OCI-LY7 (cell line): Measurements from ENCODE around the gene LZTR1. TPM values are rescaled to one million over a fixed set of nuclear protein-coding genes. Genes with fewer than 3 reads are reported as not detected.

Source experiments
- BruUV-seq: library from RNA; stranded (reverse); fragments of 400-500 nt; replicated peaks from 2 replicates; lab custom pipeline; 2021; lab: Mats Ljungman, UMichigan
- CTCF ChIA-PET: fragments of 300-600 bp; sonication (Branson Sonifier 250); formaldehyde crosslinking; loops from one replicate; lab custom pipeline; 2022; ENCODE audit warnings: antibody characterized with exemption; ENCODE audit not compliant: unreplicated experiment; lab: Charles Lee
- POLR2A ChIA-PET: fragments of 300-600 bp; sonication (Branson Sonifier 250); formaldehyde crosslinking; loops from one replicate; lab custom pipeline; 2022; ENCODE audit warnings: antibody characterized with exemption; lab: Charles Lee
- DNase-seq: peaks from one replicate; pipeline ENCODE4 v3.0.0-alpha.2; 2015; ENCODE audit warnings: low spot score
- H2AFZ ChIP-seq: fragments of 200-600 bp; sonication (generic), shearing (Covaris generic); 2 replicates; pipeline ENCODE4 v1.6.1; 2014; ENCODE audit warnings: mild to moderate bottlenecking, antibody characterized with exemption, low read length, moderate library complexity
- H3K27ac ChIP-seq: fragments of 200-600 bp; sonication (generic); 2 replicates; pipeline ENCODE4 v1.5.1; 2014; ENCODE audit warnings: mixed run types, low read depth, mild to moderate bottlenecking, moderate library complexity, low read length, inconsistent platforms; ENCODE audit not compliant: poor library complexity, severe bottlenecking
- H3K36me3 ChIP-seq: fragments of 200-600 bp; sonication (generic); 2 replicates; pipeline ENCODE4 v1.6.1; 2014; ENCODE audit warnings: mild to moderate bottlenecking, antibody characterized with exemption, low read length, moderate library complexity, mixed read lengths; ENCODE audit not compliant: insufficient read depth
- H3K4me1 ChIP-seq: fragments of 200-600 bp; sonication (generic); 2 replicates; pipeline ENCODE4 v1.5.1; 2014; ENCODE audit warnings: mild to moderate bottlenecking, low read length; ENCODE audit not compliant: insufficient read depth, poor library complexity, severe bottlenecking
- H3K4me2 ChIP-seq: fragments of 200-600 bp; sonication (generic); 2 replicates; pipeline ENCODE4 v1.6.1; 2014; ENCODE audit warnings: mild to moderate bottlenecking, low read length
- H3K4me3 ChIP-seq: fragments of 200-600 bp; sonication (generic); 2 replicates; pipeline ENCODE4 v1.5.1; 2014; ENCODE audit warnings: mild to moderate bottlenecking, low read depth, low read length; ENCODE audit not compliant: poor library complexity, severe bottlenecking
- H3K79me2 ChIP-seq: fragments of 200-600 bp; sonication (generic); 2 replicates; pipeline ENCODE4 v1.6.1; 2016; ENCODE audit warnings: low read depth, mild to moderate bottlenecking, low read length, moderate library complexity, mixed read lengths; ENCODE audit not compliant: insufficient read depth
- H3K9me2 ChIP-seq: fragments of 200-600 bp; sonication (generic); 2 replicates; pipeline ENCODE4 v1.6.1; 2016; ENCODE audit warnings: mild to moderate bottlenecking, low read length, mixed read lengths; ENCODE audit not compliant: insufficient read depth
- H3K9me3 ChIP-seq: fragments of 200-600 bp; sonication (generic); 2 replicates; pipeline ENCODE4 v1.6.1; 2014; ENCODE audit warnings: mild to moderate bottlenecking, mixed run types, low read length, mixed read lengths
- H4K20me1 ChIP-seq: fragments of 200-600 bp; sonication (generic); 2 replicates; pipeline ENCODE4 v1.6.1; 2014; ENCODE audit warnings: mild to moderate bottlenecking, antibody characterized with exemption, low read length, moderate library complexity, mixed read lengths; ENCODE audit not compliant: insufficient read depth
- EZH2phosphoT487 ChIP-seq: fragments of 200-600 bp; sonication (generic); IDR thresholded peaks from 2 replicates; pipeline ENCODE4 v1.6.1; 2018; ENCODE audit warnings: low read depth, borderline replicate concordance, mild to moderate bottlenecking, mixed run types, antibody characterized with exemption, low read length, moderate library complexity, mixed read lengths
- intact Hi-C: fragments of 100-400 bp; cut with micrococcal nuclease; formaldehyde crosslinking; loops from one replicate; pipeline ENCODE4 v1.10.0; 2022; ENCODE audit not compliant: unreplicated experiment
- total RNA-seq, 2 experiments: library from RNA; depleted of rRNA in 1 of 2; stranded (reverse); fragments of >200 nt in 1 of 2; shearing (Covaris generic) in 1 of 2; gene quantifications; 2 replicates each; pipeline ENCODE4 v1.2.3, GENCODE V29; 2014 to 2022
- TF ChIP-seq, protein P1 (sequence below): fragments of 200-600 bp; sonication (generic); conservative IDR thresholded peaks from 2 replicates; pipeline ENCODE4 v1.5.1; 2014; ENCODE audit warnings: mild to moderate bottlenecking, antibody characterized with exemption, low read length, moderate library complexity, mixed read lengths

Gene LZTR1
- total RNA-seq, 2 experiments from 2014 or later = 46.8 to 61.8 TPM

DNA sequence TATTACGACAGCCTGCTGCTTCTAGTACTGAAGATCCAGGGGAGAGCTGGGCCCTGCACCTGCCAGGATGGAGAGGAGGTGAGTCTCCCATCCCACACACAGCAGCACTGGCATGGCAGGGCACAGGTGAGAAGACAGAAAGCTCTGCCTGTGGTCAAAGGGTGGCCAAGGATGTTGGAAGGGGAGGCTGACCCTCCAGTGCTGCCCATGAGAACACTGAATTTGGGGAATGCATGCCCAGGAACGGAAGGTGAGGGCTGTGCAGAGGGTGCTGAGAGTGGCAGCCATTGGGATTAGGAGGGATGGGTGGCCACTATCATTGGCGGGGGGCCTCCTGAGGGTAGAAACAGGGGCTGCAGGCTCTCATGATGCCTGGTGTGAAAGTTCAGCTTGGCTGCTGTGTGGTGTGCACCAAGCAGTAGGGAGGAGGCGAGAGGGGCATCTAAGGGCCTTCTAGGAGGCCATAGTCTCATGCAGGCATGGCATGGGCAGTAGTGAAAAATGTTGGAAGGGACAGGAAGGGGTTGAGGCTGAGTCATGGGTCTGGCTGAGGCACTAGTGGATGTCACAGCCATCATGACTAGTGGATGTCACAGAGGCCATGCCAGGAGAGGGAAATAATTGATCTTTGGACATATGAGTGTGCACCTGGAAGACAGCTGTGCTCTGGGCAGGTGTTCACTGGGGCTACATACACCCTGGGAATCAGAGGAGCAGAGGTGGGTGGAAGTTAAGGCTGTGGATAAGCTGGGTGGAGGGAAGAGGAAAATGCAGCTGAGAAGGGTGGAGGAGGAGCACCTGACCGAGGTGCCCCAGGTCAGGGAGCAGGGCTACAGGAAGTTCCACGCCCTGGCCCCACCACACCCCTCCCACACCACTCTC, 61.1 kb downstream of the LZTR1 start:
- no peak for TF ChIP-seq EZH2phosphoT487
- TF ChIP-seq, protein P1, sequence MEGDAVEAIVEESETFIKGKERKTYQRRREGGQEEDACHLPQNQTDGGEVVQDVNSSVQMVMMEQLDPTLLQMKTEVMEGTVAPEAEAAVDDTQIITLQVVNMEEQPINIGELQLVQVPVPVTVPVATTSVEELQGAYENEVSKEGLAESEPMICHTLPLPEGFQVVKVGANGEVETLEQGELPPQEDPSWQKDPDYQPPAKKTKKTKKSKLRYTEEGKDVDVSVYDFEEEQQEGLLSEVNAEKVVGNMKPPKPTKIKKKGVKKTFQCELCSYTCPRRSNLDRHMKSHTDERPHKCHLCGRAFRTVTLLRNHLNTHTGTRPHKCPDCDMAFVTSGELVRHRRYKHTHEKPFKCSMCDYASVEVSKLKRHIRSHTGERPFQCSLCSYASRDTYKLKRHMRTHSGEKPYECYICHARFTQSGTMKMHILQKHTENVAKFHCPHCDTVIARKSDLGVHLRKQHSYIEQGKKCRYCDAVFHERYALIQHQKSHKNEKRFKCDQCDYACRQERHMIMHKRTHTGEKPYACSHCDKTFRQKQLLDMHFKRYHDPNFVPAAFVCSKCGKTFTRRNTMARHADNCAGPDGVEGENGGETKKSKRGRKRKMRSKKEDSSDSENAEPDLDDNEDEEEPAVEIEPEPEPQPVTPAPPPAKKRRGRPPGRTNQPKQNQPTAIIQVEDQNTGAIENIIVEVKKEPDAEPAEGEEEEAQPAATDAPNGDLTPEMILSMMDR = no peak
- POLR2A ChIA-PET = no interaction called here
- intact Hi-C loops = no loop called here
- Histone ChIP-seq H2AFZ (no peak overlapping the region), H3K4me1 (peaks cover 5% of the 10 kb centered on the region), H3K9me2 (no peaks in the 10 kb centered on the region), H3K36me3 (no peaks in the 10 kb centered on the region), H4K20me1 (no peaks in the 10 kb centered on the region), H3K79me2 (no peaks in the 10 kb centered on the region), H3K4me2 (no peak overlapping the region), H3K9me3 (no peaks in the 10 kb centered on the region), H3K27ac (no peak overlapping the region), H3K4me3 (no peak overlapping the region)
- DNase-seq = no peak
- CTCF ChIA-PET = no interaction called here
- no TSS peak for BruUV-seq

DNA sequence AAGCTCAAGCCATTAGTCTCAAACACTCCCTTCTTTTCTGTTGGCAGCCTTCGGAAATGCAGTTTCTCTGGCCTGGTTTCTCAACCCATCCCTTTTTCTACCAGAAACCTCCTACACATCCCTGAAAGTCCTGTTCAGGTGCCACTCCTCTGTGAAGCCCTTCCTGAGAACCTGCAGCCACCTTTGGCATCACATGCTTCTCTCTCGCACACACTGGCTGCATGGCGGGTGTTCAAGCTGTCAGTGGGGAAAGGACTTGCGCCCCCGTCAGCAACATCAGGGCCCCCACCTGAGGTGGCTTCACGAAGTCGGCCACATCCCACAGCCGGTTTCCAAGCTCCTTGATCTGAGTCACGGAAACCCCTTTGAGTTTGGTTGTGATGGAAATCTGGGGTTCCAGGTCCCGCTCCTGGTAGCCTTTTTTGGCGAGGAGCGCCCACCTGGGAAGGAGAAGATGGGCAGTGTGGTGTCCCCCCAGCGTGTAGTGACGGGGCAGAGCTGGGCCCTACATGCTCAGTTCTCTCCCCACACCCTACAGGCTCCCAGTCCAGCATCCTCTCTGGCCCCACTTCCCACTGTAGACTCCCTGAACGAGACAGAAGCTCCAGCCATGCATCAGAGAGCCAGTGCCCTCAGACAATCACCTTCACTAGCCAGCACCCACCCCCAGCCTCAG, 61.9 kb downstream of the LZTR1 start:
- CTCF ChIA-PET = no interaction called here
- POLR2A ChIA-PET = interaction anchor here (0.6 kb wide), 1 partner anchor 61 kb away, joined by 3 read pairs; the partner anchor contains the start of gene LZTR1
- Histone ChIP-seq H3K9me2 (no peaks in the 10 kb centered on the region), H3K9me3 (no peaks in the 10 kb centered on the region), H3K79me2 (no peaks in the 10 kb centered on the region), H3K4me3 (no peak overlapping the region), H3K4me1 (peaks cover 5% of the 10 kb centered on the region), H3K36me3 (no peaks in the 10 kb centered on the region), H3K4me2 (no peak overlapping the region), H4K20me1 (no peaks in the 10 kb centered on the region), H2AFZ (no peak overlapping the region), H3K27ac (no peak overlapping the region)
- BruUV-seq = no TSS peak
- no peak for DNase-seq
- intact Hi-C loops = no loop called here
- TF ChIP-seq, protein P1 = no peak
- no peak for TF ChIP-seq EZH2phosphoT487
